ENCODE measurements around the gene DBX2. TPM values are rescaled to one million over a fixed set of nuclear protein-coding genes. Genes with fewer than 3 reads are reported as not detected.

DBX2 gene
- total RNA-seq, 2 experiments from 2014 or later: not detected

DNA sequence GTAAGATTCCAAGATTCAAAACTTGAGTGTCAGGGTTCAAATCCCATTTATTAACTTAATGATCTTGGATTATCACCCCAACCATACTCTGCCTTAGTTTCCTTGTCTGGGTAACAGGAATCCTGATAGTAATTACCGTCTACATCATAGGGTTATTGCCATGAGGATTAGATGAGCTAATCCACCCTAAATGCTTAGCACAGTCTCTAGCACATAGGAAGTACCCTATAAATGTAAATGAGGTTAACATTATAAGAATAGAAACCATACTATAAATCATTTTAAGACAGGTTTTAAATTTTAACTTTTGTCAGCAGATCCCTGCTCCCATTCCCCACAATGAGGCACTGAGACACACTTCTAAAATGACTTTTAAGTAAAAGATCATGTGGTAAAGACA lies 36.5 kb downstream of the DBX2 start:
- BruUV-seq (replicated peaks): no TSS peak
- no peak overlapping the region for H3K4me2 ChIP-seq (ENCODE audit: low read length)
- H4K20me1 ChIP-seq (ENCODE audit: insufficient read depth, low read length): no peaks in the 10 kb centered on the region
- no peaks in the 10 kb centered on the region for H3K36me3 ChIP-seq (ENCODE audit: insufficient read depth, low read length)
- H2AFZ ChIP-seq (ENCODE audit: low read length): no peak overlapping the region
- no peak for TF ChIP-seq CTCF (conservative IDR thresholded peaks at IDR 0.05; ENCODE audit: low read length)
- no peak for TF ChIP-seq EZH2phosphoT487 (IDR thresholded peaks at IDR 0.05; ENCODE audit: borderline replicate concordance, low read depth, low read length)
- no peaks in the 10 kb centered on the region for H3K79me2 ChIP-seq (ENCODE audit: insufficient read depth, low read depth, low read length)
- CTCF ChIA-PET (ENCODE audit: unreplicated experiment): no interaction called here
- intact Hi-C loops (cut with micrococcal nuclease; ENCODE audit: unreplicated experiment): no loop called here
- H3K9me2 ChIP-seq (ENCODE audit: insufficient read depth, low read length): no peaks in the 10 kb centered on the region
- H3K4me1 ChIP-seq (ENCODE audit: insufficient read depth, low read length, poor library complexity, severe bottlenecking): no peaks in the 10 kb centered on the region
- H3K27ac ChIP-seq (ENCODE audit: low read depth, low read length, poor library complexity, severe bottlenecking): no peak overlapping the region
- no peak for DNase-seq (ENCODE audit: low spot score)
- no peak overlapping the region for H3K4me3 ChIP-seq (ENCODE audit: low read depth, low read length, poor library complexity, severe bottlenecking)
- POLR2A ChIA-PET: interaction anchor here (0.5 kb wide), 1 partner anchor 224 kb away, joined by 4 read pairs; no protein-coding TSS in a partner anchor
- H3K9me3 ChIP-seq (ENCODE audit: low read length): no peaks in the 10 kb centered on the region

DNA sequence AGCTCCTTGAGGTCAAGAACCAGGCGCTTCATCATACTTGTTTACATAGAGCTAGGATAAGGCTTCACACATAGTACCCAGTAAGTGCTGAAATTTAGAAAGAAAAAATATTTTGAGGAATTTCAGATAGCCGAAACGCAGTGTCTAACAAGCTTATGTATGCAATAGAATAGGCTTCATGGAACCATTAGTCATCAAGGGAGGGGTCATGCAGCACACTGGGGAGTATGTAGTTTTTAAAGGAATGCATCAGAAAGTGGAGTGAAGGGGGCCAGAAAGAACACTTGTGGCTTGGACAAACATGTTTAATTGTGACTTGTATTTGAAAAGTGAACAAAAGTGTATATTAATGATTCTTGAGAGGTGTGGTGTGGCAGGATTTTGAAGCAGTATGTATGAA lies 38.1 kb downstream of the DBX2 start:
- Histone ChIP-seq H3K4me2 (ENCODE audit: low read length) (no peak overlapping the region), H3K4me1 (ENCODE audit: insufficient read depth, low read length, poor library complexity, severe bottlenecking) (no peaks in the 10 kb centered on the region), H3K9me3 (ENCODE audit: low read length) (no peaks in the 10 kb centered on the region), H3K79me2 (ENCODE audit: insufficient read depth, low read depth, low read length) (no peaks in the 10 kb centered on the region), H3K27ac (ENCODE audit: low read depth, low read length, poor library complexity, severe bottlenecking) (no peak overlapping the region), H3K36me3 (ENCODE audit: insufficient read depth, low read length) (no peaks in the 10 kb centered on the region), H4K20me1 (ENCODE audit: insufficient read depth, low read length) (no peaks in the 10 kb centered on the region), H3K4me3 (ENCODE audit: low read depth, low read length, poor library complexity, severe bottlenecking) (no peak overlapping the region), H3K9me2 (ENCODE audit: insufficient read depth, low read length) (no peaks in the 10 kb centered on the region), H2AFZ (ENCODE audit: low read length) (no peak overlapping the region)
- BruUV-seq (replicated peaks): no TSS peak
- CTCF ChIA-PET (ENCODE audit: unreplicated experiment): no interaction called here
- TF ChIP-seq EZH2phosphoT487 (IDR thresholded peaks at IDR 0.05; ENCODE audit: borderline replicate concordance, low read depth, low read length) (no peak), CTCF (conservative IDR thresholded peaks at IDR 0.05; ENCODE audit: low read length) (no peak)
- POLR2A ChIA-PET: no interaction called here
- intact Hi-C loops (cut with micrococcal nuclease; ENCODE audit: unreplicated experiment): no loop called here
- DNase-seq (ENCODE audit: low spot score): no peak

GRCh38 chr12:45010059-45010458 lies 40.8 kb downstream of the DBX2 start:
- POLR2A ChIA-PET: no interaction called here
- CTCF ChIA-PET (ENCODE audit: unreplicated experiment): no interaction called here

More at GRCh38 chr12:45010059-45010458, 40.8 kb downstream of the DBX2 start:
- BruUV-seq (replicated peaks): no TSS peak
- TF ChIP-seq EZH2phosphoT487 (IDR thresholded peaks at IDR 0.05; ENCODE audit: borderline replicate concordance, low read depth, low read length) (no peak), CTCF (conservative IDR thresholded peaks at IDR 0.05; ENCODE audit: low read length) (no peak)
- H3K36me3 ChIP-seq (ENCODE audit: insufficient read depth, low read length): no peaks in the 10 kb centered on the region
- no peaks in the 10 kb centered on the region for H3K9me2 ChIP-seq (ENCODE audit: insufficient read depth, low read length)
- DNase-seq (ENCODE audit: low spot score): no peak
- no peak overlapping the region for H3K4me2 ChIP-seq (ENCODE audit: low read length)
- H3K4me1 ChIP-seq (ENCODE audit: insufficient read depth, low read length, poor library complexity, severe bottlenecking): no peaks in the 10 kb centered on the region
- H4K20me1 ChIP-seq (ENCODE audit: insufficient read depth, low read length): no peaks in the 10 kb centered on the region
- H3K4me3 ChIP-seq (ENCODE audit: low read depth, low read length, poor library complexity, severe bottlenecking): no peak overlapping the region
- H3K9me3 ChIP-seq (ENCODE audit: low read length): no peaks in the 10 kb centered on the region
- no peak overlapping the region for H3K27ac ChIP-seq (ENCODE audit: low read depth, low read length, poor library complexity, severe bottlenecking)
- intact Hi-C loops (cut with micrococcal nuclease; ENCODE audit: unreplicated experiment): no loop called here
- no peak overlapping the region for H2AFZ ChIP-seq (ENCODE audit: low read length)
- no peaks in the 10 kb centered on the region for H3K79me2 ChIP-seq (ENCODE audit: insufficient read depth, low read depth, low read length)

Measured in OCI-LY7 (cell line).